D341Med (cell line): Measurements from ENCODE around the gene RCN2.

ENCODE experiments used
- DNase-seq: peaks from one replicate; pipeline ENCODE4 v3.0.0; 2012; ENCODE audit warnings: low spot score

The RCN2 gene

DNA sequence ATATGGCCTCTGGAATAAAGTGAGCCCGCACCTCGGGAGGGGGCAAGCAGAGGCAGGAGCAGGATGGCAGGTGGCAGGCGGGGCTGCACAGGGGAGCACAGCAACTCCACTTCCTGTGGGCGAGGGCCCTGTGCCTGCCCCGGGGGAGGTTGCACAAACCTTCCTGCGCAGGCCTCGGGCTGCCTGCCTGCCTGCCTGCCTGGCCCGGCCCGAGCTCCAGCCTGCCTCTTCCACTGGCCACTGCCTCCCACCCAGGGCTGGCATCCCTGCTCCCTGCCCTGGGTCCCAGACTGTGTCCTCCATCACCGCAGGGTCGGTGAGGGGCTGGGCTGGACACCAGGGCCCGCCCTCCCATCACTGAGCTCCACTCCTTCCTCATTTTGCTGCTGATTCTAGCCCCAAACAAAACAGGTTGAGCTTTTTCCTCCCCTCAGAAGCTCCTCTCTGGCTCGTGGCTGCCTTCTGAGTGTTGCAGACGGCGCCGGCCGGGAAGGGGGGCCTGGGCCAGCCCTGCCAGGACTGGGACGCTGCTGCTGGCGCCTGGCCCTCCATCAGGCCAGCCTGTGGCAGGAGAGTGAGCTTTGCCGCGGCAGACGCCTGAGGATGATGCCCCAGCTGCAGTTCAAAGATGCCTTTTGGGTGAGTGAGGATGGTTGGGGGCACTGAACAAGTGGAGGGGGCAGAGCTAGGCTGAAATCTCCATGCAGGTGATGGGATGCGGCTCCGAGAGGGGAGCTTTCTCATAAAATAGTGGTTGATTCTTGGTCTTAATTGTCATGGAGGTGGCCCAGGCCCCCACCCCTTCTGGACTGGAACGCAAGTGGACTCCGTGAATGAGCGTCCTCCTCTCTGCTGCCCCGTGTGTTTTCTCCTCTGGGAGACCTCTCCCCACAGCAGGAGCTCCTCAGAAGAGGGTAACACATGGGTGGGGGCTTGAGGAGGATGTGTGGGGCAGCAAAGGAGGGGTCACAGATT, 63.7 kb downstream of the RCN2 start, which contains the start of gene PSTPIP1:
PSTPIP1 (plus strand) TSS at position 156 of the 975 bp plus-strand sequence; CDS start at position 604, 448 bp downstream.
- no peak for DNase-seq

DNA sequence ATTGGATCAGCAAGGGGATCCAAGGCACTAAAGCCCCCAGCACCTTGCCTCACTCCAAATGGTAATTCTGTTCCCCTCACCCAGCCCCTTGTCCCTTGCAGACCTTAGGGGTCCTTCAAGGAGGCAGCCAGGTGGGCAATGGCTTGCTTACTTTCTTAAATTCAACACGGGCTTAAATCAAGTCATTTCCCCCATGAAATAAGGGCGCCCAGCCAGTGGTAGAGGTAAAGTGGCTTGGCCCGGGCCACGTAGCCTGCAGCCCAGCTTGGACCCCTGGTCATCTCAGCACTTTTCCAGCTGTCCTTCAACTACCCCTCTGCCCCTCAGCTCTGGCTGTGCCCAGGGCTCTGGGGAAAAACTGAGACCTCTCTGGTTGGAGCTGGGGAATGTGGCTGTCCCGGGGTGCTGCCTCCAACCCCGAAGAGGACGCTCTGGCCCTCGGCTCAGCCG, 64.6 kb downstream of the RCN2 start:
- DNase-seq, result no peak

DNA sequence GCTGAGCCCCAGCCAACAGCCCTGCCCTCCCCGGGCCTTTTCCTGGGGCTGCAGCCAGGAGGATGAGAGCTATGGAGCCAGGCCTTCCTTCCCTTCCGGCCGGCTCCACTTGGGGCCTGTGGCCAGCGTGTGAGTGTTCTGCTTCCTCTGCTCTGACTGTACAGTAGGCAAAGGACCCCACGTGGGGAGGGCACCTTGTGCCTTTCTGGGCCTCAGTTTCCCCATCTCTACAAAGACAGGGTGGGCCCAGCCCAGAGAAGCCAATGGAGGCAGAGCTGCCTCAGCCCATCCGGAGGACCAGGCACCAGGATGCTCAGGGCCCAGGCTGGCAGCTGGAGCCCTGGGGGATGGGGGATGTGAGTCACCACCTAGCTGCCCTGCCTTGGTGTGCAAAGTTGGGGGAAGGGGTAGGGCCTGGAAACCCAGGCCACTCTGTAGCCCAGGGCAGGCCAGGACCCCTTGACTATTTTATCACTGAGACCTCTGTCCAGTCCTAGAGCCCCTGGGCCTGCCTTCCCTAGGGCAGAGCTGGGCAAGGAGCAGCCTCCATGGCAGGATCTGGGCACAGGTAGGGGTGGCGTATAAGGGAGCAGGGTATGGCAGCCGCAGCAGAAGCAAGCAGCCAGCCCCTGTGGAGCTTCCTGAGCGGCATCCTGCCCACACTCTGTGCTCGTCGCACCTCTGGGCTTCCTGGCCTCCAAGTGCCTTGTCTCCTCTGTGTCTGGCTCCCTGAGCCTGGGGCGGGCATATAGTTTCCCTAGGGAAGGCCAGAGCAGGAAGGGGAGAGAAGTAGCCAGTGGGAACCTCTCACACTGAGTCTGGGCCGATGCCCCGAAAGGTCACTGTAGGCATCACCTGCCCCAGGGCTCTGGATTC, 65.2 kb downstream of the RCN2 start:
- DNase-seq, result no peak

DNA sequence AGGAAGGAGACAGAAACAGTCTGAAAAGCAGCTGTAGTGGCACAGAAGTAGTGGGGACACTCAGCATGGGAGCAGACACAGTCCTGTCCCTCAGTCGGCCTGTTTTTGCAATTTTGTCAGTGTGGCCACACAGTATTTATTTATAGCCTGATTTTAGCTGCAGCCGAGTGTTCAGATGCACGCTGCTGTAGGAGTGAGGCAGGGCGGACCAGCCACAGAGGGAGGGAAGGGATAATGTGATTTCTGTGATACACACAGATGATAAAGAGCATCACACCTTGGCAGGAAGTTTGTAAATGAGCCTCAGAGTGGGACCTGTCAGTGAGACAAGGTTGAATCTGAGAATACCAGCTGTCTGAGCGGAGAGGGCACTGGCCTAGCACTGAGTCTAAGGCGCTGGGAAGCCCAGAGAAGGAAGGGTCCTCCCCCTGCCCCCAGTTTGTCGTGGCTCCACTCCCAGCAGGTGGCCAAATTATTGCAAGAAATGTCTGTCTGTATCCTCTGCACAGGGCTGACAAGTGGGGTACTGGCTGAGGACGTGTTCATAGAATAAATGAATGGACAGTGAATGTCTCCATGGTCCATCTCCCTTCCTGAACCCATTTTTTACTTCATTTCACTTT, 67.2 kb downstream of the RCN2 start:
- no peak for DNase-seq

DNA sequence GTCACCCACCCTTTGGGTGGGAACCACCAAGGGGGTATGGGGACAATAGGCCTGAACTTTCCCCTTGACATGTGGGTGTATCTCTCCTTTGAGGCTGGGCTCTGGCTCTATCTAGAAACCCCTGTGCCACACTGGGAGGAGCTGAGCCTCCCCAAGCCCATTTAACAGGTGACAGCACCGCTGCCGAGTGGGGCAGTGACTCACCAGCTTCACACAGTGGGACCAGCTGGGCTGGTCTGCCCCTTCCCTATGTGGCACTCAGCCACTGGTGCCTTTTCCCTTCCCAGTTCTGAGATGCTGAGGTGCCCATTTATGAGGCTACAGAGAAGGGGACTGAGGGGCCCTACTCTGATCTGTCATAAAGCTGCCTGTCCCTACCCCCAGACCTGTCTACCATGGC, 68.4 kb downstream of the RCN2 start:
- no peak for DNase-seq

DNA sequence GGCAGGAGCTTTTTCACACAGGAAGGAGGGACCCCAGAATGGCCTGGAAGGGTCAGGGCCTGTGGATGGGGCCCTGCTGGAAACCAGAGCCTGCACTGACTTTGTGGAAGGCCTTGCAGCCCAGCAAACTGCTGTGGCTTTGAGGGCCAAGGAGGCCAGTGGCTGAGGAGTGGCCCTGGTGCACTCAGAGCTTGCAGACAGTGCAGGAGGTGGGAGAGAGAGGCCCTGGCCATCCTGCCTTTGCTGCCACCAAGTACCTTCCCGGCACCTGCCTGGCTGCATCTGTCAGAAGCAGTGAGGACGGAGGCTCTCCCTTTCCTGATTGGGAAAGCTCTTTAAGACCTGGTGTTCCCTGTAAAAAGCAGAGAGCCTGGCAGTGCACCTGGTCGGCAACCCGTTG, 69.8 kb downstream of the RCN2 start:
- DNase-seq, result no peak

DNA sequence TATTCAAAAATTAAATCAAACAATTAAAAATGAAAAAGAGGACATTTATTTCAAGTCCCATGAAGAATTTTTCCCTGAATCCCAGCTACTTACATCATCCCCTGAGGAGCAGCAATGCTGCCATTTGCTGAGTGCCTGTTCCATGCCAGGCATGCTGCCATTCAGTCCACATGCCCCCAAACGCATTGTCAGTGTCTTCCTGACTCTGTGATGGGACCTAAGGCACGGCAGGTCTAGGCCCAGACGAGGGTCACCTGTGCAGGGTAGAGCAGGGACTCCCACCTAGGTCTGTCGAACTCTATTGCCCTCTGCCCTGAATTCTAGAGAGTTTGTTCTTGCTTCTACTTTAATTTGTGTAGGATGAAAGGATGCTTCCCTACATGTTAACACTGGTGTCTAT, 70.4 kb downstream of the RCN2 start:
- no peak for DNase-seq

DNA sequence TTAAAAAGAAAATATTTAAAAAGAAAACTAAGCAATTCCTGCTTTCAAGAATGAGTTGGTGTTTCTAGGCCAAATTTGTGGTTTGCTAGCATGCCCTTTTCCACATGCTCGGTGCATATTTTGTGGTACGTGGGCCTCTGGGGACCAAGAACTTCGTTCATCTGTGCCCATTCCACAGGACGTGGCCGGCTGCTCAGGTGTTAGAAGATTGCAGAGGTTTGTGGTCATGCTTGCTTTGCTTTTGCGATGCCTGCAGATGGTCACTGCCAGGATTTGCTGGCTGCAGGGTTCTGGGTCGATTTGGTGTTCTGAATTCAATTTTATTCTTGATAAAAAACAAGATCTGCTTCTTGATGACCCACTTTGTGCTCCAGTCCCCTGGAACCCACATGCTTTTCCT, 70.9 kb downstream of the RCN2 start:
- no peak for DNase-seq

DNA sequence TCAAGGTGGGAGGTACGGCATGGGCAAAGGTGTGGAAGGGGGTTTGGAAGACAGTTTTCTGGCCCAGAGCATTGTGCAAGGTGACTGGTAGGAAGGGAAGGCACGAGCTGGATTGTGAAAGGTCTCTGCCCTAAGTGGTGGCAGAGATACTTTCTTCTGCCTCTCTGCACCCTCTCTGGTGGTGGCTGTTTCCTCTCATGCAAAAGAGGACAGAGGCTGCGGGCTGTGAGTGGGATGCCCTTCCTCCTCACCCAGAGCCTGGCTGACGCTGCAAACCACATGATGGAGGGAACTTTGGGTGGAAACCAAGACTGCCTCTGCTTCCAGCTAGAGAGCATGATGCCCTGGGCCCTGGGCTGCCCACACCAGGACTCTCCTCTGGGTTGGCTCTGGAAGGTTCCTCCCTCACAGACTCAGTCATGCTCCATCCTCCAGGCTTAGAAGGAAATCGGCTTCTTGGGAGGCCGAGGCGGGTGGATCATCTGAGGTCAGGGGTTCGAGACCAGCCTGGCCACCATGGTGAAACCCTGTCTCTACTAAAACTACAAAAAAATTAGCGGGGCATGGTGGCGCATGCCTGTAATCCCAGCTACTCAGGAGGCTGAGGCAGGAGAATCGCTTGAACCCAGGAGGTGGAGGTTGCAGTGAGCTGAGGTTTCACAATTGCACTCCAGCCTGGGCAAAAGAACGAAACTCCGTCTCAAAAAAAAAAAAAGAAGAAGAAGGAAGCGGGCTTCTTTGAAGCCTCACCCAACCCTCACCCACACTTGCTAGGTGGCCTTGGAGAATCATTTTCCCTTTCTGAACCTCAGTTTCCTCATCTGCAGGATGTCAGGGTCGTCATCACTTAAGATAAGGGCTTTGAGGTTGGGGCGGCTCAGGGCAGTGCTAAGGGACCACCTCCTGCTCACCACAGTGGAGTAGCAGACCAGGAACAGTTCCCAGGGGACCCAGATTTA, 71.7 kb downstream of the RCN2 start:
- no peak for DNase-seq
